Measurements from ENCODE around the gene PTTG1IP2. TPM values are rescaled to one million over a fixed set of nuclear protein-coding genes. Genes with fewer than 3 reads are reported as not detected.

The PTTG1IP2 gene
- not detected for total RNA-seq

GRCh38 chr7:90469554-90469953 is at the start of gene PTTG1IP2:
PTTG1IP2 (plus strand) TSS chr7:90469639; CDS start chr7:90469787, 148 bp downstream.
- ChIA-PET CTCF (interaction anchor here (1.9 kb wide), 1 partner anchor 14 kb away, joined by 5 read pairs; no protein-coding TSS in a partner anchor), POLR2A (no interaction called here)
- Mint-ChIP-seq H3K27me3 (peaks cover 7% of the 10 kb centered on the region), H3K4me3 (no peak within 1 kb of the TSS), H3K4me1 (ENCODE audit: low read depth) (no peaks in the 10 kb centered on the region), H3K9me3 (peaks cover 8% of the 10 kb centered on the region), H3K27ac (no peak within 1 kb of the TSS), H3K36me3 (ENCODE audit: low read depth) (peaks cover 6% of the 10 kb centered on the region)
- no peak for TF ChIP-seq CTCF (IDR thresholded peaks at IDR 0.05)
- ATAC-seq (no peak), DNase-seq (no peak)
- intact Hi-C loops (cut with micrococcal nuclease) = no loop called here

GRCh38 chr7:90421651-90422050 is 47.8 kb upstream of the PTTG1IP2 start:
- ATAC-seq = no peak
- no peaks in the 10 kb centered on the region for H3K9me3 Mint-ChIP-seq
- H3K27ac Mint-ChIP-seq = no peak overlapping the region
- intact Hi-C loops (cut with micrococcal nuclease) = loop anchor here (10.0 kb wide), 1 partner anchor 177 kb away; the partner anchor contains the start of gene CFAP69
- H3K36me3 Mint-ChIP-seq (ENCODE audit: low read depth) = no peaks in the 10 kb centered on the region
- TF ChIP-seq CTCF (IDR thresholded peaks at IDR 0.05) = no peak
- ChIA-PET CTCF (interaction anchor here (1.1 kb wide), 1 partner anchor 34 kb away, joined by 3 read pairs; no protein-coding TSS in a partner anchor), POLR2A (no interaction called here)
- DNase-seq = no peak
- H3K4me3 Mint-ChIP-seq = no peak overlapping the region
- H3K27me3 Mint-ChIP-seq = no peaks in the 10 kb centered on the region
- H3K4me1 Mint-ChIP-seq (ENCODE audit: low read depth) = peaks cover 15% of the 10 kb centered on the region

- Mint-ChIP-seq H3K4me1 (ENCODE audit: low read depth) (peaks cover 15% of the 10 kb centered on the region), H3K9me3 (no peaks in the 10 kb centered on the region), H3K36me3 (ENCODE audit: low read depth) (no peaks in the 10 kb centered on the region), H3K27me3 (peaks cover 4% of the 10 kb centered on the region), H3K27ac (peak overlapping the region; percentile 74), H3K4me3 (no peak overlapping the region)
- no peak for DNase-seq
- TF ChIP-seq CTCF (IDR thresholded peaks at IDR 0.05) = no peak
- POLR2A ChIA-PET = no interaction called here
- intact Hi-C loops (cut with micrococcal nuclease) = loop anchor here (5.0 to 10.0 kb wide), 2 partner anchors 112 to 180 kb away; partner anchors contain the start of gene CFAP69
- peak; percentile 88 for ATAC-seq
- CTCF ChIA-PET = interaction anchor here (1.2 kb wide), 1 partner anchor 13 kb away, joined by 3 read pairs; no protein-coding TSS in a partner anchor
Observed at GRCh38 chr7:90424720-90425119, 44.7 kb upstream of the PTTG1IP2 start.

- no peak for TF ChIP-seq CTCF (IDR thresholded peaks at IDR 0.05)
- peak overlapping the region; percentile 74 for H3K27ac Mint-ChIP-seq
- H3K27me3 Mint-ChIP-seq = peaks cover 4% of the 10 kb centered on the region
- H3K4me1 Mint-ChIP-seq (ENCODE audit: low read depth) = peaks cover 15% of the 10 kb centered on the region
- H3K9me3 Mint-ChIP-seq = no peaks in the 10 kb centered on the region
- ATAC-seq (peak; percentile 62), DNase-seq (no peak)
- ChIA-PET POLR2A (no interaction called here), CTCF (no interaction called here)
- no peaks in the 10 kb centered on the region for H3K36me3 Mint-ChIP-seq (ENCODE audit: low read depth)
- intact Hi-C loops (cut with micrococcal nuclease) = loop anchor here (5.0 to 10.0 kb wide), 2 partner anchors 113 to 181 kb away; partner anchors contain the start of gene CFAP69
- no peak overlapping the region for H3K4me3 Mint-ChIP-seq
Observed at GRCh38 chr7:90425376-90425775, 44.1 kb upstream of the PTTG1IP2 start.

- TF ChIP-seq CTCF (IDR thresholded peaks at IDR 0.05) = no peak
- H3K27me3 Mint-ChIP-seq = peaks cover 14% of the 10 kb centered on the region
- ATAC-seq (no peak), DNase-seq (no peak)
- intact Hi-C loops (cut with micrococcal nuclease) = no loop called here
- H3K36me3 Mint-ChIP-seq (ENCODE audit: low read depth) = no peaks in the 10 kb centered on the region
- H3K9me3 Mint-ChIP-seq = no peaks in the 10 kb centered on the region
- ChIA-PET CTCF (interaction anchor here (0.5 to 2.8 kb wide), 3 partner anchors 40 to 277 kb away, joined by 3 to 14 read pairs (median 5); partner anchors contain the start of gene STEAP1), POLR2A (interaction anchor here (1.0 kb wide), 1 partner anchor 15 kb away, joined by 3 read pairs; no protein-coding TSS in a partner anchor)
- peaks cover 1% of the 10 kb centered on the region for H3K4me1 Mint-ChIP-seq (ENCODE audit: low read depth)
- H3K27ac Mint-ChIP-seq = no peak overlapping the region
- no peak overlapping the region for H3K4me3 Mint-ChIP-seq
Observed at GRCh38 chr7:90430614-90431460, 38.6 kb upstream of the PTTG1IP2 start.
